GM12892 (cell line): ENCODE results near the gene DEUP1.

ENCODE experiments used
- POLR2A ChIP-seq: IDR thresholded peaks from 2 replicates; pipeline ENCODE4 v1.6.1; 2011; ENCODE audit warnings: low read depth, low read length, control low read depth
- TAF1 ChIP-seq: IDR thresholded peaks from 2 replicates; pipeline ENCODE4 v1.6.1; 2011; ENCODE audit warnings: low read depth, mild to moderate bottlenecking, control low read depth, low read length, borderline replicate concordance

GRCh38 chr11:93407777-93408401, 77.3 kb downstream of the DEUP1 start:
- TF ChIP-seq TAF1, result no peak
- no peak for TF ChIP-seq POLR2A
